ENCODE measurements around the gene OR1N1.
"Not testable (repeated sequence)": the region's sequence is repeated elsewhere in the genome, so short reads cannot be mapped to it uniquely, and the experiment has no call there.

Gene OR1N1, protein sequence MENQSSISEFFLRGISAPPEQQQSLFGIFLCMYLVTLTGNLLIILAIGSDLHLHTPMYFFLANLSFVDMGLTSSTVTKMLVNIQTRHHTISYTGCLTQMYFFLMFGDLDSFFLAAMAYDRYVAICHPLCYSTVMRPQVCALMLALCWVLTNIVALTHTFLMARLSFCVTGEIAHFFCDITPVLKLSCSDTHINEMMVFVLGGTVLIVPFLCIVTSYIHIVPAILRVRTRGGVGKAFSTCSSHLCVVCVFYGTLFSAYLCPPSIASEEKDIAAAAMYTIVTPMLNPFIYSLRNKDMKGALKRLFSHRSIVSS

DNA sequence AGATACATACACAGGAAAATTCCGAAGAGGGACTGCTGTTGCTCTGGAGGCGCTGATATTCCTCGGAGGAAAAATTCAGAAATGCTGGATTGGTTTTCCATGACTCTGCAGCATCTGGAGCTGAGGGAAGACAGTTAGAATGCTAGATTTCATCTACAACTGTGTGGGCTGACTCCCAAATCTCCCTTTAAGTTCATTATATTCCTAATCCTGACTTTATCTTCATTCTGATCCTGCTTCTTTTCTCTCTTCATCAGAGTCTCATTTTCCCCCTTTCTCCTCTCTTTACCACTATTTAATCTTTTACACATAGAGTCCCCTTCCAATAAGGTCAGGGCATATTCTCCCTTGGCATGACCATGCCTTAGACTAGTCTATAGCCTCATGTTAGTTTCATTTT is at the start of gene OR1N1:
OR1N1 (minus strand) TSS at position 101 of the 400 bp plus-strand sequence; CDS start at position 101, 0 bp downstream.
- DNase-seq: no peak

DNA sequence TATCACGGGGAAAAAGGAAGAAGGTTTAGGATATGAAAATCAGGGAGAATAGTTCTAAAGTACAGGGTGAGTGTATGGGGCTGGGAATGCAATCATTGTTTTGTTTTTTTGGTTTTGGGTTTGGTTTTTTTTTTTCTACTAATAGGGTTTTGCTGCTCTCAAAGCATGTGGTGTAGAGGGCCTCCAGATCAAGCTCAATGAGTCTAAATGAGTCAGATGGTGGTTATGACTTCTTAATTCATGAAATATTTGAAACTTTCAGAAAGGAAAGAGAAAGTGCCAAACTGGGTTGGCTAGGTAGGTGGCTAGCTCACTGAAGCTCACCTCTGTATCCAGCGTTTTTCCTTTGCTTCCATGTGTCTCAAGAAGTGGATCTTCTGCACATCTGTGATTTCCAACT is 45.4 kb upstream of the OR1N1 start:
- DNase-seq: no peak

DNA sequence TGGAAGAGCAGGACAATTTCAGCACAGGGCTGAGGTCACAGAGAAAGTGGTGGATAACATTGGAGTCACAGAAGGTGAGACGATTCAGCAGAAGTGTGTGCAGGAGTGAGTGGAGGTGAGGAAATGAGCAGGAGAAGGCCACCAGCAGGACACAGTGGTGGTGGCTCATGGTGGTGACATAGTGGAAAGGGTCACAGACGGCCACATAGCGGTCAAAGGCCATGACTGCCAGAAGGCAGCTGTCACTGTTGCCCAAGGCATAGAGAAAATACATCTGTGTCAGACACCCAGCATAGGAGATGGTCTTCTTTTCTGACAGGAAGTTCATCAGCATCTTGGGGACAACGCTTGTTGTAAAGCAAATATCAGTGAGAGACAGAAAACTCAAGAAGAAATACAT is 40.8 kb upstream of the OR1N1 start:
- DNase-seq: no peak

DNA sequence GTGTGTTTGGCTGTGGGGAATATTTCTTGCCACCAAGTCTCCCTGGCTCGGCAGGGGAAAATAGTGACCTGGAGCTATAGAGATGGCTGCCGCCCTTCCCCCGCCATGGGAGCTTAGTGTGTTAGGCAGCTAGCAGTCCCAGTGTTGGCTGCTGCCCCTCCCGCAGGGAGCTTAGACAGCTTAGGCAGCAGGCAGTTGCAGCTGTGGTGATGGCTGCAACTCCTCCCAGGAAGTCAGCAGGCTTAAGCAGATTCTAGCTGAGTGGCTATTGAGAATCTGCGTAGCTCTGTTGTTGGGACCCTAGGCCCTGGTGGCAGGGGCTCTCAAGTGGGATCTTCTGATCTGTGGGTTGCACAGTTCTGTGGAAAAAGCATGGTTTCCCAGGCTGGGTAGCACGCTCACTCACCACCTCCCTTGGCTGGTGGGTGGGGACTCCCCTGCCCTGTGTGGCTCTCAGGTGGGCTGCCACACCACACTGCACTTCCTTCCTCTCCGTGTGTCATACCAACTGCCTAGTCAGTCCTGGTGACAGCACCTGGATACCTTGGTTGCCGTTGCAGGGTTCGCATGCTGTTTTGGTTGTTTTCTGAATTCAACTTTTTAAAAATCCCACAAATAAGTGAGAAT is 35.2 kb upstream of the OR1N1 start:
- no peak for DNase-seq

DNA sequence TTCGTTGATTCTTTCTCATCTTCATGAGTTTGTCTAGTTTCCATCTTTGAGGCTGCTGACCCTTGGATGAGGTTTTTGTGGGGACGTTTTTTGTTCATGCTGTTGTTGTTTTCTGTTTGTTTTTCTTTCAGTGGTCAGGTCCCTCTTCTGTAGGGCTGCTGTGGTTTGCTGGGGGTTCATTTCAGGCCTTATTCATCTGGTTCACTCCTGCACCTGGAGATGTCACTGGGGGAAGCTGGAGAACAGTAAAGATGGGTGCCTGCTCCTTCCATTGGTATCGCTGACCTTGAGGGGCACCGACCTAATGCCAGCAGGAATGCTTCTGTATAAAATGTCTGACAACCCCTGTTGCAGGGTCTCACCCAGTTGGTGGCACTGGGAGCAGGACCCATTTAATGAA is 34.4 kb upstream of the OR1N1 start:
- no peak for DNase-seq

DNA sequence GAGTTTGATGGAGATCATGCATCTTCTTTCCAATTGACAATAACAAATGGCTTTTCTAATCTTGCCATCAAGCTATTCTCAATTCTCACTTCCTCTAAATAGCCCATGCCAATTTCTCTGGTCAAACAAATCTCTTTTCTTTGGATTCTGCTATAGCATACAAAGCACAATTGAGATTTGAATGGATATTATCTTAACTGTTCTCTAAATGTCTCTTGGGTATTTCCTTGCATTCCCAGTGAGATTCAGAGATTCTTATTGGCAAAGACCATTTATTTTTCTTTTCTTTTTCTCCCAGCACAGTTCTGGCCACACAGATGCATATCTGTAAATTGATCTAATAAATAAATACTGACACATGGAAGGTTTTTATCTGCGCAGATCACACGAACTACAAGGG is 25.7 kb upstream of the OR1N1 start, which contains the start of gene OR1N2:
OR1N2 (plus strand) TSS at position 301 of the 400 bp plus-strand sequence. CDS start 100 bp downstream, outside the sequence.
- DNase-seq: no peak

DNA sequence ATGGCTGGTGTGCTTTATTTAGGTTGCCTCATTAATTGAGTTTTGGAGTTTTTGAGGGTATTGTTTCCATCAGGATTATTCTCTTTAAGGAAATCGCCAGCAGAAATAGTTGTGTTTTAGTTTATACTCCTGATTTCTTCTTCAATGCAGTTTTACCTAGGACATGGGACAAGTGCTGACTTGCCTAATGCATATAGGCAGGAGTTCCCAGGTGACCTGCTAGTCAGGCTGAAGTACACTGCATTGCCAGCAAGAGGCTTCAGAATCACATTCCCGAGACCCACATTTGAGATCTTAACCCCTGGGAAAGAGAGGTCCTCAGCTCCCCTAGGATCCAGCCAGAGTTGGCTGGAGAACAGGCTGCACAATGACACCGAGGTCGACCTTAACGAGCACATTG is 24.3 kb upstream of the OR1N1 start:
- no peak for DNase-seq

DNA sequence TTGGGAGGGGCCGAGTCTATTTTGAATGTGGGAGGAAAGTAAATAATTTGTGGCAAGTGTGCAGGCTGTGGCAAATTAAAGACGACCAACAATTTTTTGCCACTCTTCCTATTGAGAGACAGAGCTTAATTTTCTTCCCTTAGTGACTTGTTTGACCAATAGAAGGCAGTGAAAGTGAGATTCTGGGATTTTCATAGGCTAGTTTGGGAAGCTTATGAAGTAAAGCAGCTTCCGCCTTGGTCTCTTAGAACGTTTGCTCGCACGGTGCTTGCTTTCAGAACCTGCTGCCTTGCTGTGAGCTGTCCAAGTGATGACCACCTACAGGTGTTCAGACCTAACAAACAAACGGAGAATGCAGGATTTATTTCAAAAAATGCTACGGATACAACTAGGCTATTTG is 19.1 kb upstream of the OR1N1 start:
- DNase-seq: no peak

DNA sequence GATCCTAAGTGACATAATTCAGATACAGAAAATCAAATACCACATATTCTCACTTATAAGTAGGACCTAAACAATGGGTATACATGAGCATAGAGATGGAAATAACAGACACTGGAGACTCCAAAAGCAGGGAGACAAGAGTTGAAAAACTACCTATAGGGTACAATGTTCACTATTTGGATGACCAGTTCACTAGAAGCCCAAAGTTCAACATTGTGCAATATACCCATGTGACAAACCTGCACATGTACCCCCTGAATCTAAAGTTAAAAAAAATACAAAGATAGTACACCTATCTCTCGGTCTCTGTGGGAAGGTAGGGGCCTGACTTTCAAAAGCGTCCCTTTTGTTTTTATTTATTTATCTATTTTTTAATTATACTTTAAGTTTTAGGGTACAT is 11.7 kb upstream of the OR1N1 start:
- DNase-seq: no peak

DNA sequence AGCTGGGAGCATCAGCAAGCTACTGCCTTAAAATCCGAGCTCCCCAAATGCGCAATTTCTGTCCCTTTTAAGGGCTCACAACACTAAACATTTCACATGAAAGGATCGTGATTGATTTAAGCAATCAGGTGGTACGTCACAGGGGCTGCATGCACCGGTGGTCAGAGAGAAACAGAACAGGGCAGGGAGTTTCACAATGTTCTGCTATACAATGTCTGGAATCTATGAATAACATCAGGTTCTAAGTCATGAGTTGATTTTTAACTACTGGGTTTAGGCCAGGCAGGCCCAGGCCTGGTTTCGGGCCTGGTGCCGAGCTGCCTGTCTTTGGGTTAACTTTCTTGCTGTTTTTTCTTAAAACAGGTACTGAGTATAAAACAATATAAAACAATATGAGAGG is 10.0 kb upstream of the OR1N1 start:
- DNase-seq: not testable (repeated sequence)

DNA sequence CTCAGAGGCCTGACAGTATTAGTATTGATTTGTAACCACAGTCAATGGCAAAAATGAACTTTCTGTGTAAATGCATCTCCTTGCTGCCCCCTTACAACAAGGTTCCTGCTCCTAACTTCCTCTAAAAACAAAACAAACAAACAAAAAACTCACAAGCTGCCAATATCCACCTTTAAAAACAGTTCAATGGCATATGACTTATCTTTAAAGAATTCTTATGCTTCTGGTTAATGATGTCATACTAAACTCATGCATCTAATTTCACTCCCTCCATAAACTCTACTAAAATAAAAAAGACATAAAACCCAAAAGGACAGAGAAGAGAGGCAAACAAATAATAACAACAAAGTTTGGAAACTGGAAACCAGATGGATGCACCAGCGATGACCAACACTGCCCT is 9.0 kb upstream of the OR1N1 start:
- DNase-seq: no peak

DNA sequence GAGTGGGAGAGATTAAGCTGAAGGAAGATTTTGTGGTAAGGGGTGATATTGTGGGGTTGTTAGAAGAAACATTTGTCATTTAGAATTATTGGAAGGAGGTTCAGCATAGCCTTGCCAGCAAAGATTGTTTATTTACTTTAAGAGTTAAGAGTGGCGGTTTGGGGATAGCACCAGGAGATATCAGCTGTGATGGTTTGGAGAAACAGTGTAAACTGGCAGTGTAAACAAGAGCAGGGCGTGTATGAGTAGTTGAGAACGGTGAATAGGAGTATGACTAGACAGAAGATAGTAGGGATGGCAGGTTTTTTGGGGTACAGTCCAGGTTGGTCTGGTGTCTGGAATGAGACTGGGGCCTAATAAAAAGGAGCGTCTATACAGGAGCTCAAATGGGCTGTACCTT is 4.1 kb upstream of the OR1N1 start:
- not testable (repeated sequence) for DNase-seq

DNA sequence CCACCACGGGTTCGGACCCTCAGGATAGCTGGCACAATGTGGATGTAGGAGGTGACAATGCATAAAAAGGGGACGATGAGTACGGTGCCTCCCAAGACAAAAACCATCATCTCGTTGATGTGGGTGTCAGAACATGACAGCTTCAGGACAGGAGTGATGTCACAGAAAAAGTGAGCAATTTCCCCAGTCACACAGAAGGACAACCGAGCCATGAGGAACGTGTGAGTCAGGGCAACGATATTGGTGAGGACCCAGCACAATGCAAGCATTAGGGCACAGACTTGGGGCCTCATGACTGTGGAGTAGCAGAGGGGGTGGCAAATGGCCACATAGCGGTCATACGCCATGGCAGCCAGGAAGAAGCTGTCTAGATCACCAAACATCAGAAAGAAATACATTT is 491 bp downstream of the OR1N1 start:
- DNase-seq: no peak

DNA sequence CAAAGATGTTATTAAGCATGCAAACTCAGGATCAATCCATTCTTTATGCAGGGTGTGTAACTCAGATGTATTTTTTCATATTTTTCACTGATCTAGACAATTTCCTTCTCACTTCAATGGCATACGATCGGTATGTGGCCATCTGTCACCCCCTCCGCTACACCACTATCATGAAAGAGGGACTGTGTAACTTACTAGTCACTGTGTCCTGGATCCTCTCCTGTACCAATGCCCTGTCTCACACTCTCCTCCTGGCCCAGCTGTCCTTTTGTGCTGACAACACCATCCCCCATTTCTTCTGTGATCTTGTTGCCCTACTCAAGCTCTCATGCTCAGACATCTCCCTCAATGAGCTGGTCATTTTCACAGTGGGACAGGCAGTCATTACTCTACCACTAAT is 7.7 kb downstream of the OR1N1 start:
- DNase-seq: no peak

DNA sequence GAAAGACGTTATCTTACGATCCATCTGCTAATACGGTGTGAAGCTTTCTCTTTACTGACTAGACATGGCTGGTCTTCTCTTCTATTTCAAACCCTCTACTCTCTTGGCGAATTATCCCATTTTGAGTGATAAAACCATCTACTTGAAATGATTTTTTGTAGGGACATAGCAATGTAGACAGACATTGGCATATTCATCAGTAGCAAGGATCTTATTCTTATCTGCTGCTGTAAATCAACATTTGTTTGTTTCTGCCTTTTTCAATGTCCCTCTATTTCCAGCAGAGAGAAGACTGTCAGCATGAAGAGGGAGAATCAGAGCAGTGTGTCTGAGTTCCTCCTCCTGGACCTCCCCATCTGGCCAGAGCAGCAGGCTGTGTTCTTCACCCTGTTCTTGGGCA is 8.3 kb downstream of the OR1N1 start, which contains the start of gene OR1J4:
OR1J4 (plus strand) TSS at position 301 of the 400 bp plus-strand sequence; CDS start at position 301, 0 bp downstream.
- DNase-seq: no peak

DNA sequence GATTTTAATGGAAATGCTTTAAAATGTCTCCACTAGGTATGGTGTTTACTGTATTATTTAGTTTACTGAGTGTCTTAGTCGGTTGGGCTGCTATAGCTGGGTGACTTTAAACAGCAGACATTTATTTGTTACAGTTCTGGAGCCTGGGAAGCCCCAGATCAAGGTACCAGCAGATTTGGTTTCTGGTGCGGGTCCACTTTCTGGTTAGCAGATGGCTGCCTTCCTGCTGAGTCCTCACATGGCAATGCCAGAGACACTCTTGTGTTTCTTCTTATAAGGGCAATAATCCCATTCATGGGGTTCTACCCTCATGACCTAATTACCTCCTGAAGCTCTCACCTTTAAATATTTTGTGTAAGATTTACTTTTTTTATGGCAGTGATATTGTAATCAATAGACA is 8.9 kb downstream of the OR1N1 start:
- DNase-seq: no peak

DNA sequence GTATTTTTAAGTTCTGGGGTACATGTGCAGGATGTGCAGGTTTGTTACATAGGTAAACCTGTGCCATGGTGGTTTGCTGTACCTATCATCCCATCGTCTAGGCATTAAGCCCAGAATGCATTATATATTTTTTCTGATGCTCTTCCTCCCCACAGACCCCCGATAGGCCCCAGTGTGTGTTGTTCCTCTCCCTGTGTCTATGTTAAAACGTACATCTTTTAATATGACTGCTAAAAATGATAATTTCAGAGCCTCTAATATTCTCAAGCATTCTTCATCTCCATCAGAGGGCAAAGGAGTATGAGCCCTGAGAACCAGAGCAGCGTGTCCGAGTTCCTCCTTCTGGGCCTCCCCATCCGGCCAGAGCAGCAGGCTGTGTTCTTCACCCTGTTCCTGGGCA is 16.6 kb downstream of the OR1N1 start, which contains the start of gene OR1J2:
OR1J2 (plus strand) TSS at position 301 of the 400 bp plus-strand sequence; CDS start at position 301, 0 bp downstream.
- DNase-seq: no peak

DNA sequence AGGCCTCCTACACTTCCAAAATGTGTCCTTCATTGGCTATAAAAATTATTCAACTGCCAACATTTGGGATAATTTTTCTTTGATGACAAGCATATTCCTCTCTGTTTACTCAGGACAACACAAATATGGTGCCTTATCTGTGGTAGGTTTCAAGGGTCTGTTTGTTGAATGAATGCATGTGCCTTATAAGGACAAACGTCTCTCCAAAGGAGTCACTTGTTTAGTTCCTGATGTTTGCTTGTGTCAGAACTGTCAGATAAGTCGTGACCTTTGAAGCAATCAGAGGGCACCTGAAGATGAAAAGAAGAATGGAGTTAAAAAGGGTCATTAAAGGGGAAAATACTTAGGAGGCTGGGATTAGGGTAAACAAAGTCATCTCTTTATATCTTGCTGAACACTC is 20.1 kb downstream of the OR1N1 start:
- no peak for DNase-seq

DNA sequence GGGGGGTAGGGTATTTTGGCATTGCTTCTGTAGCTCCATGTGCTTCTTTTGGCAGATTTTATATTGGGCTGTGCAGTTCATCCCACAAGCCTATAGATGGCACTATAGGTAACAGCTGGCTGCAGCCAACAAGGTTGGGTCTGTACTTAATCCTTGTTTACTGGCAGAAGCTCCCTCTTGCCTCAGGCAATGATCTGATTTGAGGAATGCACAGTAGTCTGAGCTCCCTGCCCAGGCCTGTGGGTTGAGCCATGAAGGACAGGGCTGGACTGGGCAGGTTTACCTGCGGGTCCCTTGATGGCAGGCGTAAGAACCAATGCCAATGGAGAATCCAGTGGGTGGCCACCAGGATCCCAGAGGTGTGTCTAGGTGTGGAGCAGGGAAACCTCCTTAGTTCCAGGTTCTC is 28.2 kb downstream of the OR1N1 start:
- DNase-seq: no peak

DNA sequence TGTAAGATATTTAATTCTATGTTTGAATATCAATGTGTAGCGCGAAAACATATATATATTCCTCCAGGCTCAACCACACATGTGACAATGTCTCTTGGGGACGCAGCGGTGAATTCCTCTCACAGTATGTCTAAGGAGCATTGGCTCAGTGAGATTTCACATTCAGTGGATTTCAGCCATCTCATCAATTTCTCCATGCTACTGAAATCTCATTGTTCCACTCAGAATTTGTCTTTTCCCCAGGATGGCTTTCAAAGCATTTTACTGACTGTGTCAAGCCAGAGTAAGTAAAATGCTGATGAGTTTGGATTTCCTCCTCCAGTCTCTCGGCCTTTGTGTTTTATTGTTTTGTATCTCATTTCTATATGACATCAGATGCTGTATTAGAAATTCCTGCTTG is 48.0 kb downstream of the OR1N1 start:
- DNase-seq: no peak

DNA sequence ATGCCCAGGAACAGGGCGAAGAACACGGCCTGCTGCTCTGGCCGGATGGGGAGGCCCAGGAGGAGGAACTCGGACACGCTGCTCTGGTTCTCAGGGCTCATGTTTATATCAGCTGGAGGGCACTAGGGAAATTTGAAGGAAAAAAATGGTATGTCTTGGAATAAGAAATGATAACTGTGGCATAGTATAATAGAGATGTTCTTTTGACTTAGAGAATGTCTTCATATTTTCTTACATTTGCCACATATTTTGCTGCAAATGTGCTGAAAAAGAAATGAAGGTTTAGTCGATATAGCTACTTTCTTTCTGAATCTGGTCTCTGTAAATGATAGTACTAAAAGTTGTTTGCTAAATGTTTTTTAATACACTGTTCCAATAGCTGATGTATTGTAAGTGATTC is 49.3 kb downstream of the OR1N1 start, which contains the start of gene OR1J1:
OR1J1 (minus strand) TSS at position 101 of the 400 bp plus-strand sequence; CDS start at position 101, 0 bp downstream.
- DNase-seq: no peak

DNA sequence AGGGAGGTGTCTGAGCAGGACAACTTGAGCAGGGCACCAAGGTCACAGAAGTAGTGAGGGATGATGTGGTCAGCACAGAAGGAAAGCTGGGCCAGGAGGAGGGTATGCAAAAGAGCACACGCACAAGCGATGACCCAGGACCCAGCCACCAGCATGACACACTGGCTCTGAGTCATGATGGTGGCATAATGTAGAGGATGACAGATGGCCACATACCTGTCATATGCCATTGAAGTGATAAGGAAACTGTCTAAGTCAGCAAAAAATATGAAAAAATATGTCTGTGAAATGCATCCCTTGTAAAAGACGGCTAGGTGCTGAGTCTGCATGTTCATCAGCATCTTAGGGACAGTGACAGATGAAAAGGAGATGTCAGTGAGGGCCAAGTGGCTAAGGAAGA is 49.7 kb downstream of the OR1N1 start:
- DNase-seq: no peak

Data from activated naive CD4-positive, alpha-beta T cell treated with anti-CD3 and anti-CD28 coated beads, Interleukin-2, amount 50 U/mL, for 16 hours (primary cell).